Subcutaneous adipose tissue (tissue), 4 donors: ENCODE measurements around the gene AASDH. TPM values are rescaled to one million over a fixed set of nuclear protein-coding genes. Genes with fewer than 3 reads are reported as not detected.

Source experiments
- CTCF ChIP-seq: fragments of 450-650 bp; IDR thresholded peaks from one replicate; pipeline ENCODE4 v1.5.1; 2016; ENCODE audit warnings: low read depth, mild to moderate bottlenecking, control low read depth, antibody characterized with exemption, moderate library complexity
- total RNA-seq, 4 donors: library from RNA; depleted of rRNA; stranded (reverse); fragments of >200 nt; gene quantifications; one replicate each; pipeline ENCODE4 v1.1.0, GENCODE V29; 2016

Gene AASDH
- total RNA-seq, 4 donors from 2014 or later, result 7.9 to 11.4 (median 9.8) TPM

- TF ChIP-seq CTCF, result no peak
These were observed 39.0 kb upstream of the AASDH start for GRCh38 chr4:56426273-56426672.

DNA sequence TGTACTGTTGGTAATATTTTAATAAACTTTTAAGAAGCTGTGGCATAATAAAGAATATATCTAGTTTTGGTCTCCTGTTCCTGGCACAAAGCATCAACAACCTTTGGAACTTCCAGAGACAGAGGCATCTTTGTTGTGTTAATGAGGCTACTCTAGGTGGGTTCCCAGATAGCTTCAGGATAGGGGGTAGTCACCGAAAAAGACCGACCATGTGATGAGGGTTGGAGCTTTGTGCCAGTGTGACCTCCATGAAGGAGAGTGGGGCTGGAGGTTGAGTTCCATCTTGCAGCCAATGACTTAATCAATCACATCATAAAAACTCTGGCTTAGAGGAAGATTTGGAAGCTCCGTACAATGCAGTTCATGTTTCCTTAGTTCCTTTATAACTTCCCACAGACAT is 38.2 kb upstream of the AASDH start:
- no peak for TF ChIP-seq CTCF

DNA sequence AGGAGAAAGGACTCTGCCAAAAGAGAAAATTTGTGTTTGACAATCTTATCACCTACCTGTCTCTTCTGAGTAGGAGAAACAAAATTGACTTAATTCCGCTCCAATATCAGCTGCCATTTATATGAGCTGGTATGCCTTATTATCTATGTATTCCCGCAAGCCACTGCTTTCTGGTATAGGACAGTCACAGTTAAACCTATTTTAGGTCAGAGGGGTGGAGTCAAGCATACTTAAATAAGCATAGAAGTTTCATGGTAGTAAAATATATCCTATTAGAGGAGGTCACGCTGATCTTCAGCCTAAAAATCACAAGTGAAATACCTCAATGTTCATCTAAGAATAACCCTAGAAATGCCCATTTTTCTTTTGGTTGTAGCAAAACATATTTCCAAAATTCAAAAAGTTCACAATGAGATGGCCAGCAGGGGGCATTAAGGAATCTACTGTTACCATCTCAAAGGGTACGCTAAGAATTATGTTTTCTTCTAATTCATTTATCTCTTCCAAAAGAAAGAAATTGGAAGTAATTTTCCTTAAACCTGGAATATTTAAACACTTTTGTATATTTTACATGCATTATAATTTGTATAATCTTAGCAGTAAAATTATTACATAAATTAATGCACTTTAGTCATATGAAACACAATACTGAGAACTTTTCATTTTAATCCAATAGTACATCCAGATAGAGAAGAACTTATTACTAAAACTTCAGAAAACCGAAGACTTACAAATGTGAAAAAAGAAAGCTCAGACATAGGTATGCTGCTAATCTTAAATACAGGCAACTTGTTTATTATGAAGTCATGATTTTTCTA is 37.6 kb upstream of the AASDH start:
- no peak for TF ChIP-seq CTCF

GRCh38 chr4:56424176-56424575 is 36.9 kb upstream of the AASDH start:
- TF ChIP-seq CTCF, result no peak

DNA sequence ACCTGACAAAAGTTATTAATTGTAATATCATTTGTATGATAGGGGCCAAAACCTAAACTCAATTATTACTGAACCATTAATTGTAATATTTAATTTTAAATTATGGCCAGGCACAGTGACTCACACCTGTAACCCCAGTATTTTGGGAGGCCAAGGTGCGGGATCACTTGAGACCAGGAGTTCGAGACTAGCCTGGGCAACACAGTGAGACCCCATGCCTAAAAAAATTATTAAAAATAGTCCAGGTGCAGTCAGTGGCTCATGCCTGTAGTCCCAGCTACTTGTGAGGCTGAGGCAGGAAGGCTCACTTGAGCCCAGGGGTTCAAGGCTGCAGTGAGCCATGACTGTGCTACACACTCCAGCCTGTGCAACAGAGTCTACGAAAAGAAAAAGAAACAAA is 30.1 kb upstream of the AASDH start:
- TF ChIP-seq CTCF, result no peak

- TF ChIP-seq CTCF, result no peak
These were observed 29.1 kb upstream of the AASDH start for GRCh38 chr4:56416349-56416748.

DNA sequence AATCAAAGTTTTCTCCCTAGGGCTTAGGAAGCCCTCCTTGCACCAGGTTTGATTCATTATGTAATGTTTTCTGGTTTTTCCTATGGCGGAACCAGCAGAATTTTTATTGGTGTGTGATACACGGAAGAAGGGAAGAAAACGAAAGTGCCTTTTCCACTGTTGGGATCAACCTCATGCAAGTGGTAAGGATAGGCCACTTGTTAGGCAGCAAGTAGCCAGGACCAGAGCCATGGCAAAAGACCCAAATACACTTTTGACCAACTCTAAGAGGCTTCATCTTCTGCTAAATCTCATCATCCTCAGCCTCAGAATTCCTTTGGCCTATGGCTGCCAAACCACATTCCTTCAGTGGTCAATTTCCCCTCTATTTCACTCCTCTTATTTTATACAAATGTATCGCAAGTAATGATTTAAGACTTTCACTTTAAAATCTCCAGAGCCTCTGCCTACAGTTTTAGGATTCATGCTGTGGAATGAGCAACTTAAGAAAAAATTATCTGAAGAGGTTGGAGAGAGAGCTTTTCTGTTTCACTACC is 26.9 kb upstream of the AASDH start:
- no peak for TF ChIP-seq CTCF
